ENCODE measurements around the gene IGFBP4.

GRCh38 chr17:40457369-40457768 lies 14.1 kb downstream of the IGFBP4 start:
- no peak for TF ChIP-seq CTCF (IDR thresholded peaks at IDR 0.05)
- TF ChIP-seq POLR2A (IDR thresholded peaks at IDR 0.05) = no peak

Data from body of pancreas (tissue), 4 donors.